H7 (cell line): ENCODE data around the gene TOGARAM1. TPM values are rescaled to one million over a fixed set of nuclear protein-coding genes. Genes with fewer than 3 reads are reported as not detected.

Source experiments
- DNase-seq: peaks from one replicate; pipeline ENCODE4 v3.0.0; 2012
- H3K27me3 ChIP-seq: 2 replicates; pipeline ENCODE4 v1.6.0; 2011; ENCODE audit warnings: mild to moderate bottlenecking, low read length; ENCODE audit not compliant: control insufficient read depth, insufficient read depth
- H3K36me3 ChIP-seq: replicated peaks from 2 replicates; pipeline ENCODE4 v1.5.1; 2011; ENCODE audit warnings: low read length; ENCODE audit not compliant: control insufficient read depth, insufficient read depth
- H3K4me3 ChIP-seq: 2 replicates; pipeline ENCODE4 v1.5.1; 2011; ENCODE audit warnings: low read depth, mild to moderate bottlenecking, control low read depth, low read length, moderate library complexity; ENCODE audit not compliant: insufficient read depth
- total RNA-seq: library from RNA; depleted of rRNA; stranded (reverse); fragments of >200 nt; shearing (Covaris generic); gene quantifications from 2 replicates; pipeline ENCODE4 v1.2.3, GENCODE V29; 2014; rRNA removed

Gene TOGARAM1
- total RNA-seq, 1 experiment from 2014 or later = 4.7 TPM

GRCh38 chr14:45114327-45114726 is 152.3 kb downstream of the TOGARAM1 start:
- DNase-seq = no peak
- H3K36me3 ChIP-seq = peaks cover 20% of the 10 kb centered on the region
- H3K4me3 ChIP-seq = no peak overlapping the region
- no peaks in the 10 kb centered on the region for H3K27me3 ChIP-seq

- H3K36me3 ChIP-seq = peaks cover 22% of the 10 kb centered on the region
- no peak overlapping the region for H3K4me3 ChIP-seq
- H3K27me3 ChIP-seq = no peaks in the 10 kb centered on the region
Observed at GRCh38 chr14:45118594-45118993, 156.6 kb downstream of the TOGARAM1 start.

GRCh38 chr14:45120096-45120495 is 158.1 kb downstream of the TOGARAM1 start:
- Histone ChIP-seq H3K36me3 (peaks cover 21% of the 10 kb centered on the region), H3K27me3 (no peaks in the 10 kb centered on the region), H3K4me3 (no peak overlapping the region)
- DNase-seq = no peak

More at GRCh38 chr14:45118594-45118993, 156.6 kb downstream of the TOGARAM1 start:
- DNase-seq = no peak

- no peak for DNase-seq
- Histone ChIP-seq H3K36me3 (peaks cover 22% of the 10 kb centered on the region), H3K27me3 (no peaks in the 10 kb centered on the region), H3K4me3 (no peak overlapping the region)
Observed at GRCh38 chr14:45123271-45123670, 161.3 kb downstream of the TOGARAM1 start.

Other genes starting within 250 kb of the TOGARAM1 start
- gene KLHL28, start 243 bp upstream of the TOGARAM1 start, total RNA-seq = 6.2 and 7.6 TPM in 2 replicates
- 22.7 and 32.0 TPM in 2 replicates for gene PRPF39, start 121.9 kb downstream of the TOGARAM1 start, total RNA-seq
- gene FKBP3, start 172.3 kb downstream of the TOGARAM1 start, total RNA-seq = 53.0 and 54.0 TPM in 2 replicates
- 9.1 and 14.6 TPM in 2 replicates for gene FANCM, start 173.7 kb downstream of the TOGARAM1 start, total RNA-seq